Activated T-cell treated with anti-CD3 and anti-CD28 coated beads, Interleukin-2, amount 50 U/mL, for 4 hours (primary cell): ENCODE results near the gene GGN. TPM values are rescaled to one million over a fixed set of nuclear protein-coding genes. Genes with fewer than 3 reads are reported as not detected.

Experiments
- ATAC-seq, 2 donors: fragments of 200-7000 bp; cut with Tn5 transposase; one replicate each; pipeline ENCODE4 v1.10.0; 2021
- DNase-seq: peaks from one replicate; pipeline ENCODE4 v3.0.0-alpha.2; 2020
- H3K27me3 Mint-ChIP-seq: one replicate; pipeline ENCODE4 v1.8.0; 2021; ENCODE audit warnings: low read depth, mixed read lengths
- H3K36me3 Mint-ChIP-seq: one replicate; pipeline ENCODE4 v1.8.0; 2022; ENCODE audit warnings: mixed read lengths; ENCODE audit not compliant: insufficient read depth
- H3K4me1 Mint-ChIP-seq: one replicate; pipeline ENCODE4 v1.8.0; 2021; ENCODE audit warnings: low read depth, mixed read lengths
- H3K4me3 Mint-ChIP-seq: one replicate; pipeline ENCODE4 v1.8.0; 2021; ENCODE audit warnings: mild to moderate bottlenecking, moderate library complexity, mixed read lengths
- H3K9me3 Mint-ChIP-seq: one replicate; pipeline ENCODE4 v1.8.0; 2021; ENCODE audit warnings: mixed read lengths
- total RNA-seq, 3 donors: library from RNA; stranded (reverse); gene quantifications; one replicate each; pipeline ENCODE4 v1.2.1, GENCODE V29; 2021

GGN gene
- total RNA-seq, 3 donors from 2014 or later = 0.11 TPM; not detected in 1

DNA sequence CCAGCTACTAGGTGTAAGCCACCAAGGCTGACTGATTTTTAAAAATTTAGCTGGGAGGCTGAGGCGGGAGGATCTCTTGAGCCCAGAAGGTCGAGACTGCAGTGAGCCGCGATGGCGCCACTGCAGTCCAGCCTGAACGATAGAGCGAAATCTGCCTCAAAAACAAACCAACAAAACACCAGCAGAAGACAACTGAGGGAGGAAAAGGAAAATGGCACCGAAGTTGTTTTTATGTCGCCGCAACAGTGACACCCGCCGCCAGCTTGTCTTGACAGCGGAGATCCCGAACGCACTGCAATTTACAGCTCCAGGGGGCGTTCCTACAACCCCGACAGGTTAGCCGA is 14.8 kb upstream of the GGN start:
- Mint-ChIP-seq H3K27me3 (no peaks in the 10 kb centered on the region), H3K4me3 (peak overlapping the region; percentile 86), H3K9me3 (no peaks in the 10 kb centered on the region), H3K36me3 (peaks cover 4% of the 10 kb centered on the region), H3K4me1 (peaks cover 10% of the 10 kb centered on the region)
- ATAC-seq (no peak), DNase-seq (no peak)

DNA sequence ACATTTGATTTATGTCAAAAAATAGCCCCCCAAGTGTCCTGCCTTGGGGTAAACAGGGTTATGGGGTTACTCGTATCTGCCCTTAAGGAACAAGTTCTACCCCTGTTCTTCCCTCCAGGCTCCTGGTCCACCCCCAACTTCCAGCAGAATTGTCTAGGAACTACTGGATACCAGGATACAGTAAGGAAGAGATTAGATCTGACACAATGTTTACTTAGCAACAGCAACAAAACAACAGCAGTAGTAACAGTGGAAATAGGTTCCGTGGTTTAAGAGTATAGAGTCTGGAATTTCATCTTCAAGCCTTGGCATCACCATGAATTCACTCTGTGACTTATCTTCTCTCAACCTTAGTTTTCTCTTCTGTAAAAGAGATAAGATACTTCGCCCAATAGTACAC is 13.3 kb upstream of the GGN start:
- H3K9me3 Mint-ChIP-seq = no peaks in the 10 kb centered on the region
- H3K27me3 Mint-ChIP-seq = peaks cover 4% of the 10 kb centered on the region
- H3K36me3 Mint-ChIP-seq = no peaks in the 10 kb centered on the region
- ATAC-seq = no peak
- H3K4me1 Mint-ChIP-seq = peaks cover 17% of the 10 kb centered on the region
- H3K4me3 Mint-ChIP-seq = no peak overlapping the region
- no peak for DNase-seq

DNA sequence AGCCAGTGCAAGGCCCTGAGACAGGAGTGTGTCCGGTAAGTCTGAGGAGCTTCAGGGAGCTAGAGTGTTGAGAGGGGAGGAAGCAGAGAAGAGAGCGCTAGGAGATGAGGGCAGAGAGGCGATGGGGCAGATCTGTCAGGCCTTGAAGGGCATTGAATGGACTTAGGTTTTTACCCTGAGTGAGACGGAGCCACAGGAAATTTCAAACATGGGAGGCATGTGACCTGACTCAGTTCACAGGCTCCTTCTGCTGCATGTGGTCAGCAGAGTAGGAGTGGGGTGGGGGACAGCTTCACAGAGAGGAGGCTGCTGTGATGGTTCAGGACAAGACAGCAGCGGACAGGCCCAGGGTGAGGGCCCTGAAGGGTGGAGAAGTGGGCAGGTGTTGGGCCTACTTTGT is 12.5 kb upstream of the GGN start:
- peaks cover 4% of the 10 kb centered on the region for H3K27me3 Mint-ChIP-seq
- H3K36me3 Mint-ChIP-seq = no peaks in the 10 kb centered on the region
- peaks cover 17% of the 10 kb centered on the region for H3K4me1 Mint-ChIP-seq
- H3K4me3 Mint-ChIP-seq = no peak overlapping the region
- no peak for ATAC-seq
- DNase-seq = no peak
- no peaks in the 10 kb centered on the region for H3K9me3 Mint-ChIP-seq

DNA sequence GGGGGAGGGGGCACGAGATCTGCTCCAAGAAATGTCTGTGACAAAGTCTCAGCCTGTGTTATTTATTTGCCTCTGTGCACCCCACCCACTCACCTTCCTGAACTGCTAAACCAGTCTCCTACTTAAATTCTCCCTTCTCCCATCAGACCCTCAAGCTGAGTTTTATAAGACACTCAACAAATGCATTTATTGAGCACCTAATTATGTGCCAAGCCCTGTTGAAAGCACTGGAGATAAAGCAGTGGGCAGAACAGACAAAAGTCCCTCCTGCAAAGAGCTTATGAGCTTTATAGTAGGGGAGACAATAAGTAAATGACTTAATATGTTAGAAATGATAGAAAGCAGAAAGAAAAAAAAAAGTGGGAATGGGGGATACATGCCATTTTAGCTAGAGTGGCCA is 11.7 kb upstream of the GGN start:
- H3K4me3 Mint-ChIP-seq = no peak overlapping the region

DNA sequence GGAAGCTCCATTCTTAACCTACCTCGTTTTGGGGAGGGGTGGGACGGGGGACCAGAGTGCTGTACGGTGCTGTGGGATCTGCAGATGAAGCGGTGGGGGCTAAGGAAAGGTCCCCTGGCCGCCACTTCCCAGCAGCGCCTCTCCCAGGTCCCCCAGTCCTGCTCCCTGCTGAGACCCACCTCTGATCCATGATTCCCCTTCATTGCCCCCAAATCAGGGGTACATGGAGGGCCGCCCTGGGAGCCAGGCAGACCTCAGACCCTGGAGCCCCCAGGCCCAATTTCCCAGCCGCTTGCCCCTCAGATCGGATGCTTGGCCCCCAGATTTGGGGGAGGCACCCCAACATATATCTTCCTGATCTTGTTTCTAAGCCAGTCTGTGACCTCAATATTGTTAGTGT is 11.2 kb upstream of the GGN start:
- DNase-seq (no peak), ATAC-seq (no peak)
- peaks cover 21% of the 10 kb centered on the region for H3K4me1 Mint-ChIP-seq
- no peaks in the 10 kb centered on the region for H3K9me3 Mint-ChIP-seq
- no peaks in the 10 kb centered on the region for H3K36me3 Mint-ChIP-seq
- H3K27me3 Mint-ChIP-seq = peaks cover 4% of the 10 kb centered on the region
- no peak overlapping the region for H3K4me3 Mint-ChIP-seq

More for the DNA sequence above, 11.7 kb upstream of the GGN start:
- no peaks in the 10 kb centered on the region for H3K36me3 Mint-ChIP-seq
- H3K9me3 Mint-ChIP-seq = no peaks in the 10 kb centered on the region
- ATAC-seq (no peak), DNase-seq (no peak)
- peaks cover 4% of the 10 kb centered on the region for H3K27me3 Mint-ChIP-seq
- peaks cover 21% of the 10 kb centered on the region for H3K4me1 Mint-ChIP-seq

DNA sequence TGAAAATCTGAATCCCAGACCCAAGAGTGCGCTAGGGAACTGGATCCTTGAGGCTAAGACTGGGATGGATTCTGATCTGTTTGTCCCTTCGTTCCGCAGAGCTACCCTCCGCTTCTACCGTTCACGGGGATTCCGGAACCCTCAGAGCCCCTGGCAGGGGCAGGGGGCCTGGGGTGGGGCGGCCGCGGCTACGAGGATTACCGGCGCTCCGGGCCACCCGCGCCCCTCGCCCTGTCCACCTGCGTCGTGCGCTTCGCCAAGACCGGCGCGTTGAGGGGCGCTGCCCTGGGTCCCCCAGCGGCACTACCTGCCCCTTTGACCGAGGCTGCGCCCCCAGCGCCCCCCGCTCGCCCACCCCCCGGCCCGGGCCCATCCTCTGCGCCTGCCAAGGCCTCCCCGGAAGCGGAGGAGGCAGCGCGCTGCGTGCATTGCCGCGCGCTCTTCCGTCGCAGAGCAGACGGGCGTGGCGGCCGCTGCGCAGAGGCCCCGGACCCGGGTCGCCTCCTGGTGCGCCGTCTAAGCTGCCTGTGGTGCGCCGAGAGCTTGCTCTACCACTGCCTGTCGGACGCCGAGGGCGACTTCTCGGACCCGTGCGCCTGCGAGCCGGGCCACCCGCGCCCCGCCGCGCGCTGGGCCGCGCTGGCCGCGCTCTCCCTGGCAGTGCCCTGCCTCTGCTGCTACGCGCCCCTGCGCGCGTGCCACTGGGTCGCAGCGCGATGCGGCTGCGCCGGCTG is 7.7 kb upstream of the GGN start:
- ATAC-seq (peak; percentile 88 to 89), DNase-seq (peak; percentile 33)
- Mint-ChIP-seq H3K4me1 (peaks cover 24% of the 10 kb centered on the region), H3K27me3 (peaks cover 8% of the 10 kb centered on the region), H3K36me3 (no peaks in the 10 kb centered on the region), H3K4me3 (peak overlapping the region; percentile 73), H3K9me3 (no peaks in the 10 kb centered on the region)

DNA sequence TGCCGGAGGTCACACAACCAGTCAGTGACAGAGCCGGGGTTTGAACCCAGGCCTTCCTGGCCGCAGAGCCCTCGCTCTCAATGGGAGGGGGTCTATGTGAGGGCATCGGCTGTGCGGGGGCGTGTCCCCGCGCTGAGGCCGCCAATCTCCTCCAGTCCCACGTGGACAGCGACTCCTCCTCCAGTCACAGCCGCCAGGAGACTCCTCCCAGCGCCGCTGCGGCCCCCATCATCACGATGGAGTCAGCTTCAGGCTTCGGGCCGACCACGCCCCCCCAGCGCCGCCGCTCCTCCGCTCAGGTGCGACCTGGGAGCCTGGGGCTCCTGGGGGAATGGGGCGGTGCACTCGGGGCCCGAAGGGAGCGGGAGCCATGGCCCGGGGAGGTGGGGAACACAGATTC is 6.7 kb upstream of the GGN start:
- Mint-ChIP-seq H3K4me3 (peak overlapping the region; percentile 73), H3K27me3 (peaks cover 10% of the 10 kb centered on the region), H3K9me3 (no peaks in the 10 kb centered on the region), H3K36me3 (no peaks in the 10 kb centered on the region), H3K4me1 (peaks cover 28% of the 10 kb centered on the region)
- ATAC-seq (peak; percentile 66 to 71), DNase-seq (peak; percentile 61)

DNA sequence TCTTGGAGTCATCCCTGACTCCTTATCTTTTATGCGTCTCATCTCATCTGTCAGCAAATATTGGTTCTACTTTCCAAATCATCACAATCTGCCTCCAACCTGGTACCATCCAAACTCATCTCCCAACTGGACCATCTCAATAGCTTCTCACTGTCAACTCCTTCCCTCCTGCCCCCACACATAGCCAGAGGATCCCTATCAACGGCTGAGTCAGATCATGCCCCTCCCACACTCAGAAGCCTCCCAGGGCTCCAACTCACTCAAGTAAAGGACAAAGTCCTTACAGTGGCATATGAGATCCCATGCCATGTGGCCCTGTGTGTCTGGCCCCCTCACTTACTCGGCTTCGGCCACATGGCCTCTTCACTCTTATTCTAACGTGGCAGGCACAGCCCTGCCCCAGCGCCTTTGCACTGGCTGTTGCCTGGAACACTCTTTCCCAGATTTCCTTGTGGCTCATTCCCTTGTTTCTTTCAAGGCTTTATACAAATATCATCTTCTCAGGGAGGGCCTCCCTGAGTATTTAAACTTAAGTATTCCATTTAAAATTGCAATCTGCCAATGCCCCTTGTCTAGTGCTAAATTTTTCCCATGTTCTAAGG is 5.0 kb upstream of the GGN start:
- no peak for DNase-seq
- no peak for ATAC-seq
- H3K9me3 Mint-ChIP-seq = no peaks in the 10 kb centered on the region

DNA sequence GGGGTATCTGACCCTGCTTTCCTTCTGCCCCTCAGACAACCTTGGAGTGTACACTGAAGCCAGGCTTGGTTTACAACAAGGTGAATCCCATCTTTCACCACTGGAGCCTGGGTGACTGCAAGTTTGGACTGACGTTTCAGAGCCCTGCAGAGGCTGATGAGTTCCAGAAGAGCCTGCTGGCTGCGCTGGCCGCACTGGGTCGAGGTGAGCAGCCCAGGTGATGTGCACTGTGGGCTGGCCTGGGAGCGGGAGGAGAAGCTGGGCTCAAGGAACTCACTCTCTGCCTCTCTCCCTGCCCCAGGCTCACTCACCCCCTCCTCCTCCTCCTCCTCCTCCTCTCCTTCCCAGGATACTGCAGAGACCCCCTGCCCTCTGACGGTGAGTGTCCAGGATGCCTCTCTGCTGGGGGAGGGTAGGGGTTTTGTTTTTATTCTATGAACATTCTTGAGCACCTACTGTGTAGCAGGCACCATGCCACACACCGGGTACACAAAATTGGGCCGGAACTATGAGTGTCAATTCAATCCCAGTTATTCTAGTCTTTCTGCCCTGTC is 4.2 kb upstream of the GGN start:
- Mint-ChIP-seq H3K36me3 (no peaks in the 10 kb centered on the region), H3K4me1 (peaks cover 42% of the 10 kb centered on the region), H3K4me3 (no peak overlapping the region), H3K27me3 (peaks cover 17% of the 10 kb centered on the region), H3K9me3 (no peaks in the 10 kb centered on the region)
- DNase-seq = no peak
- no peak for ATAC-seq

More for the DNA sequence above, 5.0 kb upstream of the GGN start:
- peaks cover 13% of the 10 kb centered on the region for H3K27me3 Mint-ChIP-seq
- no peak overlapping the region for H3K4me3 Mint-ChIP-seq
- no peaks in the 10 kb centered on the region for H3K36me3 Mint-ChIP-seq
- H3K4me1 Mint-ChIP-seq = peaks cover 36% of the 10 kb centered on the region

DNA sequence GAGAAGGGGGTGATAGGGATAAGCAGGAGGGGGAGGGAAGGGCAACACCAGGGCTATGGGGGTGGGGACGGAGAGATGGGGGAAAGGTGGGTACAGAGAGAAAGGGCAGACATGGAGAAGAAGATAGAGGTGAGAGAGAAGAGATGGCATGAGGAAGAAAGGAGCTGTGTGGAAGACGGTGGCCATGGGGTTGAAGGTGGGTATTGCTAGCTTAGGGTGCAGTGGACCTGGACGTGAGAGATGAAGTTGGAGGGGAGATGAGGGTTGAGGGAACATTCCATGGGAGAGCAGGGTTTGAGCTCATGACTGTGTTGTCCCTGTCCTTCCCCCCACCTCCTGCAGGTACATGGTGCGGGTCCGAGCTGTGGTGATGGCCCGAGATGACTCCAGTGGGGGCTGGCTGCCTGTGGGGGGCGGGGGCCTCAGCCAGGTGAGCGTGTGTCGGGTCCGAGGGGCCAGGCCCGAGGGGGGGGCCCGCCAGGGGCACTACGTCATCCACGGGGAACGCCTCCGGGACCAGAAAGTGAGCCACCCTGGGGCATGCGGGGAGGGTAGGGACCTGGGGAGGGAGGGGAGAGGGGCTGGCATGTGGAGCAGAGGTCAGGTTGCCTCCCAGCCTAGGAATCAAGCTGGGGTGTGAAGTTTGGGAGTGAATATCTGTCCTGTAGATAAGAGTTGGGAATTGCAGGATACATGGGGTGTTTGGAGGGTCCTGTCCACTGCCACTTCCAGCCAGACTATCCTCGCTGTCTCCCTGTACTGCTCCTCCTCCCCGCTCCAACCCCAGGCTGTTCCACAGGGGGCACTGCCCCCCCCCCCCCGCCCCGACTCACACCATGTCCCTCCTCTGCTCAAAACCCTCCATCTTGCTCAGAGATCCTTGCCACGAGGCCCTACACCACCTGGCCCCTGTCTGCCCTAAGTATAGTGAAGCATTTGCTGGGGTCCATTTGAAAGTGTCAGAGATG is 2.4 kb upstream of the GGN start:
- H3K36me3 Mint-ChIP-seq = no peaks in the 10 kb centered on the region
- peaks cover 35% of the 10 kb centered on the region for H3K4me1 Mint-ChIP-seq
- ATAC-seq (no peak), DNase-seq (no peak)
- no peaks in the 10 kb centered on the region for H3K9me3 Mint-ChIP-seq
- H3K27me3 Mint-ChIP-seq = peaks cover 14% of the 10 kb centered on the region
- H3K4me3 Mint-ChIP-seq = peak overlapping the region; percentile 53

DNA sequence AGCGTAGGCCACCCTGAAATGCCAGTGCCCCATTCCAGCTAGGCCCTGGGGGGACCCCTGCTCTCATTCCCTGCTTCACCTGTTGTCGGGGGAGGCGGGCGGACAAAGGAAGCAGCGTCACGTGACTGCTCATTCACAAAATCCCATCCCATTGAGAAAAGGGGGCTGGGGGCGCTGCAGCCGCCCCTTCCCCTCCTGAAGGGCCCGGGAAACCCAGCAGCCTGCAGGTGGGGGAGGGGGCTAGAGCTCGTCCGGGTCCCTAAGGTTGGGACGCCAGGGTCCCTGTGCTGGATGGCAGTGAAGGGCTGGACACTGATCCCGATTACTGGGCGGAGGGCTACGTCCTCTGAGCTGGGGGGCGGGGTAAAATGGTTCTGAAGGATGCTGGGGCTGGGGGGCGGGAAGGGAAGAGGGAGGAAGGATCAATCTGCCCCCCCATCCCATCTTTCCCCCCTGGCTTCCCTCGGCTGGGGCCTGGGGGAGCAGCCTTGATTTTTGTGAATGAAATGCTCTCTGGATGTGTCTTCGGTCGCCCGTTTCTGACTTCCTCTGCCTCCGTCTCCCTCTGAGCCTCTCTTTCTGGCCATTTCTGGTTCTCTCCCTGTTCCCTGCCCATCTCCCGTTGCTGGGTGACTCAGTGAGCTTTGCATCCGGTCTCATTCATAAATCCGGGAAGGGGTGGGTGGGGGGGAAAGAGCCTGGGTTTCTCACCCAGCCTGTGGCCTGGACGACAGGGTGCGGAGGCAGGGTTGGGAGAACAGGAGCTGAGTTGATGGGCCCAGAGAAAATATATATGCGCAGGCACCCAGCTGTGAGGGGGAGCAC is 1.5 kb upstream of the GGN start:
- peak overlapping the region; percentile 51 for H3K4me3 Mint-ChIP-seq
- H3K36me3 Mint-ChIP-seq = peaks cover 5% of the 10 kb centered on the region
- H3K4me1 Mint-ChIP-seq = peaks cover 30% of the 10 kb centered on the region
- H3K27me3 Mint-ChIP-seq = peaks cover 14% of the 10 kb centered on the region
- ATAC-seq (no peak), DNase-seq (no peak)
- H3K9me3 Mint-ChIP-seq = no peaks in the 10 kb centered on the region

DNA sequence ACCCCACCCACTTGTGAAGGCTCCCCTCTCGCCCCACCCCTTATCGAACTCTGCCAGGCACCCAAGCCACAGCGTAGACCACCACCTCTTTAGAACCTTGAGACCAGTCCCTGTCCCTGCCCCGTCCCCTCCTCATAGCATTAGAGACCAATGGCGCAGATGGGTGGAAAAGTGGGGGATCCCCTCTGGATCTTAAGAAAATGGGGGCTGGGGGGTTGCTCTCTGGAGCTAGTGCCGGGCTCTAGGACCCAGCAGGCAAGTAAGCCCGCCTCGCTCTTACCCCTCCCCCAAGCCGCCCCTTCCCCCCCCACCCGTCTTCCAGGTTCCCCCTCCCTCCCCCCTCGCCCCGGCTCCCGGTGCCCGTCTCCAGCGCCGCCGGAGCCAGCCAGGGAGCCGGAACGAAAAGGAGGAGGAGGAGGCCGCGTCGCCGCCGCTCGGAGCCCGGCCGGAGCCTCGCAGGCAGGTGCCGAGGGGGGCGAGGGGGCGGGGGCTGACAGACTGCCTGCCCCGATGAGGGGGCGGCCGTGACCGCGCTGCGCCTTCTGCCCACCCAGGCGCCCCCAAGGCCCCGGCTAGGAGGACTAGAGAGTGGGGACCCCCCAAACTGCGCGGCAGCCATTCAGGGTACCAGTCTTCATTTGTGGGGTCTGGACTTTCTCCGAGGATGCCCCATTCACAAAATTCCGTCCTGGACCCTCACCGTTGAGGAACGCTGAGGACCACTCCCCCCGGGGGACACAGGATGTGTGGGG is 691 bp upstream of the GGN start, which contains the start of gene SPRED3:
SPRED3 (plus strand) TSS at position 349 of the 752 bp plus-strand sequence. CDS start 1,606 bp downstream, outside the sequence.
- no peaks in the 10 kb centered on the region for H3K9me3 Mint-ChIP-seq
- peak; percentile 2 to 3 for ATAC-seq
- peaks cover 10% of the 10 kb centered on the region for H3K36me3 Mint-ChIP-seq
- H3K4me3 Mint-ChIP-seq = peak within 1 kb of the TSS; percentile 82
- no peak for DNase-seq
- H3K4me1 Mint-ChIP-seq = peaks cover 24% of the 10 kb centered on the region
- peaks cover 10% of the 10 kb centered on the region for H3K27me3 Mint-ChIP-seq

DNA sequence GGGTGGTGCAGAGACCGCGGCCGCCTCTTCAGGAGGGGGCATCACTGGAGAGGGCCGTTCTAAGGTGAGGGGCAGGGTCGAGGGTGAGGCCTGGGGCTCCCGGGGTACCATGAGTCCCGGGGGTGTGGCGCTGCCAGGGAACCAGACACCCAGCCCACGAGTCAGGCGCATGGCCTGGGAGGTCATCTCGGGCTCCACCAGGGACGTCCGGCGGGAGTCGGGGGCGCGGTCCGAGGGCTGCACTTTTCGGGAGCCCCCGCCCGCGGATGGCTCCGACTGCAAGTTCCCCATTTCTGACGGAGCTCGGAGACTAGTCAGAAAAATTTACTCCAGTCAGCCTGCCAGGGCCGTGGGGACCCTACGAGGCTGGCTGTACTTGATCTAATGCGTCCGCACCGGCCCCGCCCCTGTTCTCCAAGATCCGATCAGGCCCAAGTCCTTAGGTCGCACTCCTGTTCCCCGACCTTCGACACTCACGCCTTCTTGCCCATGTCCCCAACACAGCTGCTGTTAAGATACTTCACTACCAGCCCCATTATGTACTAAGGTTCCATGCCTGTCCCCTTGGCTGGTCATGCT is 774 bp downstream of the GGN start:
- peak overlapping the region; percentile 68 for H3K4me3 Mint-ChIP-seq
- no peaks in the 10 kb centered on the region for H3K9me3 Mint-ChIP-seq
- peaks cover 22% of the 10 kb centered on the region for H3K36me3 Mint-ChIP-seq
- no peak for DNase-seq
- no peak for ATAC-seq
- peaks cover 12% of the 10 kb centered on the region for H3K27me3 Mint-ChIP-seq
- peaks cover 20% of the 10 kb centered on the region for H3K4me1 Mint-ChIP-seq
